Measurements from ENCODE around the gene SMPDL3A.

GRCh38 chr6:122809001-122809400, 19.9 kb downstream of the SMPDL3A start:
- TF ChIP-seq CTCF (IDR thresholded peaks at IDR 0.05) (no peak), NR3C1 (IDR thresholded peaks at IDR 0.05) (no peak), HOXA7 (CRISPR knock-in tag; IDR thresholded peaks at IDR 0.05) (no peak), CHD2 (IDR thresholded peaks at IDR 0.05; ENCODE audit: low read length, partially characterized antibody) (no peak), FOXS1 (CRISPR knock-in tag; IDR thresholded peaks at IDR 0.05) (no peak), CBX2 (IDR thresholded peaks at IDR 0.05; ENCODE audit: borderline replicate concordance, low read depth) (no peak), RFX5 (IDR thresholded peaks at IDR 0.05) (no peak), CEBPB (IDR thresholded peaks at IDR 0.05) (no peak), KDM1A (IDR thresholded peaks at IDR 0.05; ENCODE audit: low read depth) (no peak), POLR2A (IDR thresholded peaks at IDR 0.05; ENCODE audit: low read length) (no peak), ZFP36 (IDR thresholded peaks at IDR 0.05; ENCODE audit: borderline replicate concordance, partially characterized antibody) (no peak), SMC3 (IDR thresholded peaks at IDR 0.05) (no peak)
- TF ChIP-seq, protein P1, sequence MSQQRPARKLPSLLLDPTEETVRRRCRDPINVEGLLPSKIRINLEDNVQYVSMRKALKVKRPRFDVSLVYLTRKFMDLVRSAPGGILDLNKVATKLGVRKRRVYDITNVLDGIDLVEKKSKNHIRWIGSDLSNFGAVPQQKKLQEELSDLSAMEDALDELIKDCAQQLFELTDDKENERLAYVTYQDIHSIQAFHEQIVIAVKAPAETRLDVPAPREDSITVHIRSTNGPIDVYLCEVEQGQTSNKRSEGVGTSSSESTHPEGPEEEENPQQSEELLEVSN (IDR thresholded peaks at IDR 0.05; ENCODE audit: borderline replicate concordance, low read depth): no peak
